HepG2 (cell line): ENCODE measurements around the gene GTF2F2. TPM values are rescaled to one million over a fixed set of nuclear protein-coding genes. Genes with fewer than 3 reads are reported as not detected.

Experiments used
- ATAC-seq: fragments of 200-7000 bp; cut with Tn5 transposase; 3 replicates; pipeline ENCODE4 v1.9.1; 2020; ENCODE audit warnings: mild to moderate bottlenecking, moderate library complexity
- BruUV-seq: library from RNA; stranded (reverse); fragments of 400-500 nt; replicated peaks from 2 replicates; lab custom pipeline; 2021; lab: Mats Ljungman, UMichigan
- CTCF ChIA-PET: fragments of 300-600 bp; formaldehyde crosslinking; extraction: SDS; loops from one replicate; lab custom pipeline; 2021; ENCODE audit warnings: low total read pairs, inconsistent platforms, low intra/inter-chr PET ratio; lab: Yijun Ruan, JAX
- POLR2A ChIA-PET: fragments of 350-600 bp; sonication (Branson Sonifier 250); formaldehyde crosslinking; loops from one replicate; lab custom pipeline; 2020; ENCODE audit warnings: antibody characterized with exemption, inconsistent platforms; lab: Yijun Ruan, JAX
- DNase-seq: peaks from one replicate; pipeline ENCODE4 v3.0.0-alpha.2; 2015; ENCODE audit warnings: low spot score
- FAIRE-seq: peaks from 3 replicates; lab custom pipeline; 2011; peaks lifted over from hg19 to GRCh38; lab: Jason Lieb, UNC
- H2AFZ ChIP-seq: one replicate; pipeline ENCODE4 v1.6.1; 2011; ENCODE audit warnings: low read length, inconsistent platforms
- H3K27ac ChIP-seq: fragments of 300-600 bp; 3 replicates; pipeline ENCODE4 v1.8.0; 2011; ENCODE audit warnings: mixed run types, mild to moderate bottlenecking, mixed read lengths, low read length, inconsistent platforms; ENCODE audit not compliant: insufficient read depth; ENCODE audit errors: extremely low read length
- H3K27me3 ChIP-seq, 2 experiments: fragments of 200-600 bp in 1 of 2; 2 replicates in 1 of 2; 3 replicates in 1 of 2; pipeline versions ENCODE4 v1.6.0 to v1.8.0; 2011; ENCODE audit warnings: low read length in 2 of 2, mild to moderate bottlenecking in 2 of 2, moderate library complexity in 2 of 2, inconsistent platforms in 1 of 2; ENCODE audit not compliant: insufficient read depth in 2 of 2, control insufficient read depth in 1 of 2
- H3K36me3 ChIP-seq, 2 experiments: fragments of 200-600 bp in 1 of 2; replicated peaks in 1 of 2; 2 replicates in 1 of 2; 3 replicates in 1 of 2; pipeline versions ENCODE4 v1.5.1 to v1.8.0; 2011; ENCODE audit warnings: low read length in 2 of 2, inconsistent platforms in 1 of 2; ENCODE audit not compliant: insufficient read depth in 2 of 2, control insufficient read depth in 1 of 2
- H3K4me1 ChIP-seq: 2 replicates; pipeline ENCODE4 v1.5.1; 2012; ENCODE audit warnings: low read length, inconsistent platforms; ENCODE audit not compliant: insufficient read depth
- H3K4me2 ChIP-seq: 2 replicates; pipeline ENCODE4 v1.6.0; 2011; ENCODE audit warnings: low read depth, low read length, inconsistent platforms
- H3K4me3 ChIP-seq, 3 experiments: fragments of 200-600 bp in 1 of 3; sonication (generic), shearing (Covaris generic) in 1 of 3; replicated peaks in 1 of 3; 2 replicates each; pipeline ENCODE4 v1.5.1; 2011 to 2016; ENCODE audit warnings: low read length in 3 of 3, inconsistent platforms in 2 of 3, low read depth in 2 of 3, mild to moderate bottlenecking in 2 of 3, control low read depth in 1 of 3, mixed read lengths in 1 of 3; ENCODE audit not compliant: insufficient read depth in 1 of 3
- H3K79me2 ChIP-seq: one replicate; pipeline ENCODE4 v1.6.1; 2011; ENCODE audit warnings: low read length, inconsistent platforms; ENCODE audit not compliant: insufficient read depth
- H3K9ac ChIP-seq: 2 replicates; pipeline ENCODE4 v1.6.0; 2011; ENCODE audit warnings: mild to moderate bottlenecking, low read depth, low read length, inconsistent platforms; ENCODE audit not compliant: insufficient read depth
- H3K9me3 ChIP-seq: 2 replicates; pipeline ENCODE4 v1.5.1; 2012; ENCODE audit warnings: mild to moderate bottlenecking, low read length
- H4K20me1 ChIP-seq: 2 replicates; pipeline ENCODE4 v1.6.0; 2011; ENCODE audit warnings: inconsistent platforms, mild to moderate bottlenecking, low read length, moderate library complexity; ENCODE audit not compliant: insufficient read depth
- CEBPB ChIP-seq: IDR thresholded peaks from 2 replicates; pipeline ENCODE4 v1.6.1; 2011; ENCODE audit warnings: low read depth, low read length, improper control_type of control experiment, borderline replicate concordance
- DNMT3B ChIP-seq: conservative IDR thresholded peaks from 2 replicates; pipeline ENCODE4 v1.6.1; 2016; ENCODE audit warnings: missing biosample characterization, control low read depth
- HDAC6 ChIP-seq: fragments of 200-600 bp; sonication (generic); IDR thresholded peaks from 2 replicates; pipeline ENCODE4 v1.7.0; 2017; ENCODE audit warnings: mild to moderate bottlenecking, antibody characterized with exemption, low read length, low read depth
- MLLT10 ChIP-seq: sonication (generic); formaldehyde crosslinking; IDR thresholded peaks from 2 replicates; pipeline ENCODE4 v1.4.0; 2020; ENCODE audit warnings: missing genetic modification reagents
- PRDM15 ChIP-seq: sonication (generic); formaldehyde crosslinking; IDR thresholded peaks from 2 replicates; pipeline ENCODE4 v1.4.0; 2020; ENCODE audit warnings: missing genetic modification reagents
- RORA ChIP-seq: sonication (generic); formaldehyde crosslinking; IDR thresholded peaks from 2 replicates; pipeline ENCODE4 v1.5.0; 2020; ENCODE audit warnings: mild to moderate bottlenecking, missing genetic modification reagents, moderate library complexity
- TGIF2 ChIP-seq: IDR thresholded peaks from 2 replicates; pipeline ENCODE4 v1.6.1; 2016; ENCODE audit warnings: control low read depth, missing compliant biosample characterization
- TMF1 ChIP-seq: sonication (generic); formaldehyde crosslinking; IDR thresholded peaks from 2 replicates; pipeline ENCODE4 v1.8.1; 2022; ENCODE audit warnings: low read depth, missing genetic modification reagents
- ZNF431 ChIP-seq: sonication (generic); formaldehyde crosslinking; IDR thresholded peaks from 2 replicates; pipeline ENCODE4 v1.9.0; 2022; ENCODE audit warnings: missing genetic modification reagents, low read depth, mild to moderate bottlenecking, borderline replicate concordance
- ZNF576 ChIP-seq: sonication (generic); formaldehyde crosslinking; IDR thresholded peaks from 2 replicates; pipeline ENCODE4 v1.4.0; 2020; ENCODE audit warnings: mild to moderate bottlenecking, missing genetic modification reagents
- ZSCAN5A ChIP-seq: sonication (generic); formaldehyde crosslinking; IDR thresholded peaks from 2 replicates; pipeline ENCODE4 v1.8.0; 2022; ENCODE audit warnings: mild to moderate bottlenecking, missing genetic modification reagents, borderline replicate concordance
- WGBS: methylation state at CpG from one replicate; pipeline ENCODE4 v1.1.6; 2017; ENCODE audit warnings: low lambda C conversion rate; 5-methylcytosine and 5-hydroxymethylcytosine counted together
- in situ Hi-C: cut with HindIII; loops from 2 replicates; pipeline ENCODE4 v1.10.0; 2017; ENCODE audit warnings: low pct_unique_long_range_greater_than_20kb; ENCODE audit not compliant: extremely low pct_ligation_motif_present
- intact Hi-C: fragments of 100-400 bp; cut with micrococcal nuclease; formaldehyde crosslinking; loops from one replicate; pipeline ENCODE4 v1.10.0; 2022; ENCODE audit not compliant: unreplicated experiment
- polyA plus RNA-seq, 8 experiments: library from polyadenylated mRNA; depleted of rRNA in 3 of 8; stranded (reverse) in 7 of 8; unstranded in 1 of 8; fragments of >200 nt; fragmentation: Illumina TruSeq in 4 of 8; extraction: Trizol in 4 of 8; gene quantifications; 2 replicates each; pipeline versions ENCODE4 v1.2.1 to v1.2.3, GENCODE V29; 2011 to 2016; ENCODE audit warnings: low read depth in 4 of 8, missing spikeins in 1 of 8, mixed read lengths in 1 of 8; ENCODE audit not compliant: insufficient read depth in 1 of 8
- total RNA-seq, 5 experiments: library from RNA; depleted of rRNA; stranded (reverse); fragments of >200 nt; fragmentation: Illumina TruSeq; extraction: Trizol; gene quantifications; 2 replicates each; pipeline ENCODE4 v1.2.3, GENCODE V29; 2016; ENCODE audit warnings: low read depth in 1 of 5

GTF2F2 gene
- total and polyA plus RNA-seq, 2 of the 13 experiments (the other 11 are each of a cell fraction or from before 2014, with no cell fraction given), result 10.6 to 32.8 TPM

- no peak for FAIRE-seq
- intact Hi-C loops, result no loop called here
- no TSS peak for BruUV-seq
- Histone ChIP-seq H3K27me3 (peaks cover 0 to 8% of the 10 kb centered on the region in 2 experiments; a peak in 2 of 5 replicates), H4K20me1 (no peaks in the 10 kb centered on the region), H3K9me3 (no peaks in the 10 kb centered on the region), H3K4me2 (no peak overlapping the region), H3K27ac (no peak overlapping the region), H2AFZ (no peak overlapping the region), H3K9ac (no peak overlapping the region), H3K36me3 (no peaks in the 10 kb centered on the region), H3K4me1 (peaks cover 6% of the 10 kb centered on the region), H3K4me3 (no peak overlapping the region), H3K79me2 (no peaks in the 10 kb centered on the region)
- DNase-seq, result no peak
- WGBS, result 53% methylated on average over 5 of the region's 5 CpGs
- ChIA-PET CTCF (no interaction called here), POLR2A (no interaction called here)
- 0 out of 2 replicates have a peak, but pooled peaks have one; percentile 35 for TF ChIP-seq CEBPB
- no peak for TF ChIP-seq MLLT10
- in situ Hi-C loops, result no loop called here
- ATAC-seq, result no peak
Observed at GRCh38 chr13:45105895-45106294, 14.4 kb upstream of the GTF2F2 start.

- Histone ChIP-seq H3K9ac (no peak overlapping the region), H3K4me3 (no peak overlapping the region), H4K20me1 (no peaks in the 10 kb centered on the region), H2AFZ (no peak overlapping the region), H3K27me3 (peaks cover 0 to 8% of the 10 kb centered on the region in 2 experiments; a peak in 1 of 5 replicates), H3K4me2 (no peak overlapping the region), H3K79me2 (no peaks in the 10 kb centered on the region), H3K9me3 (no peaks in the 10 kb centered on the region), H3K36me3 (no peaks in the 10 kb centered on the region), H3K4me1 (peaks cover 6% of the 10 kb centered on the region), H3K27ac (no peak overlapping the region)
- no TSS peak for BruUV-seq
- CTCF ChIA-PET, result no interaction called here
- intact Hi-C loops (no loop called here), in situ Hi-C loops (no loop called here)
- WGBS, result 6% methylated on average over 1 of the region's 1 CpG
- no peak for DNase-seq
- no peak for FAIRE-seq
- POLR2A ChIA-PET, result no interaction called here
- no peak for ATAC-seq
- TF ChIP-seq PRDM15 (CRISPR knock-in tag) (no peak), RORA (CRISPR knock-in tag) (no peak), TMF1 (CRISPR knock-in tag) (no peak), DNMT3B (CRISPR knock-in tag) (no peak), HDAC6 (no peak), TGIF2 (CRISPR knock-in tag) (no peak), ZNF576 (no peak), ZNF431 (no peak), ZSCAN5A (no peak)
Observed at GRCh38 chr13:45107539-45107938, 12.8 kb upstream of the GTF2F2 start.
